ENCODE results near the gene MIA2. TPM values are rescaled to one million over a fixed set of nuclear protein-coding genes. Genes with fewer than 3 reads are reported as not detected.

MIA2 gene, protein sequence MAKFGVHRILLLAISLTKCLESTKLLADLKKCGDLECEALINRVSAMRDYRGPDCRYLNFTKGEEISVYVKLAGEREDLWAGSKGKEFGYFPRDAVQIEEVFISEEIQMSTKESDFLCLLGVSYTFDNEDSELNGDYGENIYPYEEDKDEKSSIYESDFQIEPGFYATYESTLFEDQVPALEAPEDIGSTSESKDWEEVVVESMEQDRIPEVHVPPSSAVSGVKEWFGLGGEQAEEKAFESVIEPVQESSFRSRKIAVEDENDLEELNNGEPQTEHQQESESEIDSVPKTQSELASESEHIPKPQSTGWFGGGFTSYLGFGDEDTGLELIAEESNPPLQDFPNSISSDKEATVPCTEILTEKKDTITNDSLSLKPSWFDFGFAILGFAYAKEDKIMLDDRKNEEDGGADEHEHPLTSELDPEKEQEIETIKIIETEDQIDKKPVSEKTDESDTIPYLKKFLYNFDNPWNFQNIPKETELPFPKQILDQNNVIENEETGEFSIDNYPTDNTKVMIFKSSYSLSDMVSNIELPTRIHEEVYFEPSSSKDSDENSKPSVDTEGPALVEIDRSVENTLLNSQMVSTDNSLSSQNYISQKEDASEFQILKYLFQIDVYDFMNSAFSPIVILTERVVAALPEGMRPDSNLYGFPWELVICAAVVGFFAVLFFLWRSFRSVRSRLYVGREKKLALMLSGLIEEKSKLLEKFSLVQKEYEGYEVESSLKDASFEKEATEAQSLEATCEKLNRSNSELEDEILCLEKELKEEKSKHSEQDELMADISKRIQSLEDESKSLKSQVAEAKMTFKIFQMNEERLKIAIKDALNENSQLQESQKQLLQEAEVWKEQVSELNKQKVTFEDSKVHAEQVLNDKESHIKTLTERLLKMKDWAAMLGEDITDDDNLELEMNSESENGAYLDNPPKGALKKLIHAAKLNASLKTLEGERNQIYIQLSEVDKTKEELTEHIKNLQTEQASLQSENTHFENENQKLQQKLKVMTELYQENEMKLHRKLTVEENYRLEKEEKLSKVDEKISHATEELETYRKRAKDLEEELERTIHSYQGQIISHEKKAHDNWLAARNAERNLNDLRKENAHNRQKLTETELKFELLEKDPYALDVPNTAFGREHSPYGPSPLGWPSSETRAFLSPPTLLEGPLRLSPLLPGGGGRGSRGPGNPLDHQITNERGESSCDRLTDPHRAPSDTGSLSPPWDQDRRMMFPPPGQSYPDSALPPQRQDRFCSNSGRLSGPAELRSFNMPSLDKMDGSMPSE (N-terminal part only)
- 7.7 TPM for polyA plus RNA-seq (2012; ENCODE audit: insufficient read length, low read depth)

DNA sequence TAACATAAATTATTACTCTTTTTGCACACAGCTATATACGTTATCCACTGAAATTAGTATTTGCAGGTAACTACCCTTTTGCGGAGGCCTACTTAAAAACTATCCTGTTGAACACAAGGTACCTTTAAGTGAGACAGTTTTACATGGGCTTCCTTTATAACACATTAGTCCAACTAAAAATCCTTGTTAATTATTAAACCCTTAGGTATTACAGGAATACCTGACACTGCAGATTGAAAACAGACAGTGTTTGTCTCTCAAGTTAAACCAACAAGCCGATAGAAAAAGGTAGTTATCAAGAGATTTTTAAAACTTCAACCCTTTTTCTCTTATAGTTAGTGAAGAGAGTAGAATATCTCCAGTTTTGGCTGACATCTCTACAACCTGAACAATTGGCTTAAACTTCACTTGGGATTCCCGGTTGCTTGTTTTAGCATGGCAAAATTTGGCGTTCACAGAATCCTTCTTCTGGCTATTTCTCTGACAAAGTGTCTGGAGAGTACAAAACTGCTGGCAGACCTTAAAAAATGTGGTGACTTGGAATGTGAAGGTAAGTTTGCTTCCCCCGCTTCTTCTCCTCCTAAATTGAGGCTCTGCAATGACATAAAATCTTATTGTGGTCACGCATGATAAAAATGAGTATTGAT lies at the start of gene MIA2:
Gene MIA2, plus strand, starts transcription at position 236 of the 647 bp plus-strand sequence. Its CDS starts 200 bp downstream, at position 436.
- no peak for TF ChIP-seq TAF1 (IDR thresholded peaks at IDR 0.05; ENCODE audit: borderline replicate concordance, insufficient read depth, low read length)
- TF ChIP-seq FOXP2 (optimal IDR thresholded peaks at IDR 0.05; ENCODE audit: borderline replicate concordance, extremely low read depth, extremely low read length, insufficient read depth) = no peak
- TF ChIP-seq SIN3A (IDR thresholded peaks at IDR 0.05; ENCODE audit: borderline replicate concordance, insufficient read depth, low read length) = no peak

DNA sequence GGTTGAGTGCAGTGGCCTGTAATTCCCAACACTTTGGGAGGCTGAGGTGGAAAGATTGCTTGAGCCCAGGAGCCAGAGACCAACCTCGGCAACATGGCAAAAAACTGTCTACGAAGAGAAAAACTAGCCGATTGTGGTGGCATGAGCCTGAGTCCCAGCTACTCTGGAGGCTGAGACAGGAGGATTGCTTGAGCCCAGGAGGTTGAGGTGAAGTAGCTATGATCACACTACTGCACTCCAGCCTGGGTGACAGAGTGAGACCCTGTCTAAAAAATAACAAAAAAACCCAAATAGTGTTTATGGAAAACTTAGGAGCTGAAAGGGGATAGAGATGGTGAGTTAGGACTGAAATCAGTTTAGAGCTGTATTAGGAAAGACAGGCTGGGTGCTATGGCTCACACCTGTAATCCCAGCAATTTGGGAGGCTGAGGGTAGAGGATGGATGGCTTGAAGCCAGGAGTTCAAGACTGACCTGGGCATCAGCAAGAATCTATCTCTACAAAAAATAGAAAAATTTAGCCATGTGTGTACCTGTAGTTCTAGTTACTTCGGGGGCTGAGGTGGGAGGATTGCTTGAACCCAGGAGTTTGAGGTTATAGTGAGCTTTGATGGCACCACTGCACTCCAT lies 49.0 kb upstream of the MIA2 start:
- TF ChIP-seq, protein P1, sequence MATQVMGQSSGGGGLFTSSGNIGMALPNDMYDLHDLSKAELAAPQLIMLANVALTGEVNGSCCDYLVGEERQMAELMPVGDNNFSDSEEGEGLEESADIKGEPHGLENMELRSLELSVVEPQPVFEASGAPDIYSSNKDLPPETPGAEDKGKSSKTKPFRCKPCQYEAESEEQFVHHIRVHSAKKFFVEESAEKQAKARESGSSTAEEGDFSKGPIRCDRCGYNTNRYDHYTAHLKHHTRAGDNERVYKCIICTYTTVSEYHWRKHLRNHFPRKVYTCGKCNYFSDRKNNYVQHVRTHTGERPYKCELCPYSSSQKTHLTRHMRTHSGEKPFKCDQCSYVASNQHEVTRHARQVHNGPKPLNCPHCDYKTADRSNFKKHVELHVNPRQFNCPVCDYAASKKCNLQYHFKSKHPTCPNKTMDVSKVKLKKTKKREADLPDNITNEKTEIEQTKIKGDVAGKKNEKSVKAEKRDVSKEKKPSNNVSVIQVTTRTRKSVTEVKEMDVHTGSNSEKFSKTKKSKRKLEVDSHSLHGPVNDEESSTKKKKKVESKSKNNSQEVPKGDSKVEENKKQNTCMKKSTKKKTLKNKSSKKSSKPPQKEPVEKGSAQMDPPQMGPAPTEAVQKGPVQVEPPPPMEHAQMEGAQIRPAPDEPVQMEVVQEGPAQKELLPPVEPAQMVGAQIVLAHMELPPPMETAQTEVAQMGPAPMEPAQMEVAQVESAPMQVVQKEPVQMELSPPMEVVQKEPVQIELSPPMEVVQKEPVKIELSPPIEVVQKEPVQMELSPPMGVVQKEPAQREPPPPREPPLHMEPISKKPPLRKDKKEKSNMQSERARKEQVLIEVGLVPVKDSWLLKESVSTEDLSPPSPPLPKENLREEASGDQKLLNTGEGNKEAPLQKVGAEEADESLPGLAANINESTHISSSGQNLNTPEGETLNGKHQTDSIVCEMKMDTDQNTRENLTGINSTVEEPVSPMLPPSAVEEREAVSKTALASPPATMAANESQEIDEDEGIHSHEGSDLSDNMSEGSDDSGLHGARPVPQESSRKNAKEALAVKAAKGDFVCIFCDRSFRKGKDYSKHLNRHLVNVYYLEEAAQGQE (IDR thresholded peaks at IDR 0.05; ENCODE audit: insufficient read depth in 1 of 2, low read depth in 2 of 2, low read length in 2 of 2) = no peak
- TF ChIP-seq POLR2AphosphoS5 (IDR thresholded peaks at IDR 0.05; ENCODE audit: low read depth, low read length) = no peak
- no peak for TF ChIP-seq SIN3A (IDR thresholded peaks at IDR 0.05; ENCODE audit: borderline replicate concordance, insufficient read depth, low read length)
- TF ChIP-seq FOXP2 (optimal IDR thresholded peaks at IDR 0.05; ENCODE audit: borderline replicate concordance, extremely low read depth, extremely low read length, insufficient read depth) = no peak
- TF ChIP-seq TAF1 (IDR thresholded peaks at IDR 0.05; ENCODE audit: borderline replicate concordance, insufficient read depth, low read length) = no peak

DNA sequence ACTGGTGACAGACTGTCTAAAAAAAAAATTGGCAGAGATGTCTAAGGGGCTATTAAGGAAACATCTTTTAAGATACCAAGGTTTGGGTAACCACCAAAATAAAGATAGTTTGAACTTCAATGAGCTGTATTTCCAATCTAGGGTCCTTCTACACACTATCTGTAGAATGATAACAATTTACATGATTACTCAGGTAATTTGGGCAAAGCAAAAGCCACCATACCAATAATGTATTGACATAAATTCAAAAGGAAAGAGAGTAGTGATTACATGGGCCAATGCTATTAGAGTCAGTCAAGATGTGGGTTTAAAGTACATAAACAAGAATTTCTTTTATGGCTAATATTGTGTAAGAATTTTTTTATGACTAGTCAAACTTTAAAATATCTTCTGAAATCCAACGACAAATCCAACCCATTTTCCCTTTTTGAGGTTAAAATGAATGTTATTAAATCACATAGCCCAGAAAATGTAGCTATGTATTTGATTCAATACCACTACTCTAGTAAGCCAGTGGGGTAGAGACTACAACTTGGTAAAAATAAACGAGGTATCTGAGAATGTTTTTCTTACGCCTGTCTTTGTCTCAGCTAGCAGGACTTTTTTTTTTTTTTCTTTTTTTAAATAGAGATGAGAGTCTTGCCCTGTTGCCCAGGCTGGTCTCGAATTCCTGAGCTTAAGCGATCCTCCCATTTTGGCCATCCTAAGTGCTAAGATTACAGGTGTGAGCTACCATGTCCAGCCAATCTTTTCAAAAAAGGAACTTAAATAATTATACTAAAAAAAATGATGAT lies 48.3 kb upstream of the MIA2 start:
- no peak for TF ChIP-seq TAF1 (IDR thresholded peaks at IDR 0.05; ENCODE audit: borderline replicate concordance, insufficient read depth, low read length)
- TF ChIP-seq POLR2AphosphoS5 (IDR thresholded peaks at IDR 0.05; ENCODE audit: low read depth, low read length) = peak; percentile 42; the same call in 1 of the 2 replicates

DNA sequence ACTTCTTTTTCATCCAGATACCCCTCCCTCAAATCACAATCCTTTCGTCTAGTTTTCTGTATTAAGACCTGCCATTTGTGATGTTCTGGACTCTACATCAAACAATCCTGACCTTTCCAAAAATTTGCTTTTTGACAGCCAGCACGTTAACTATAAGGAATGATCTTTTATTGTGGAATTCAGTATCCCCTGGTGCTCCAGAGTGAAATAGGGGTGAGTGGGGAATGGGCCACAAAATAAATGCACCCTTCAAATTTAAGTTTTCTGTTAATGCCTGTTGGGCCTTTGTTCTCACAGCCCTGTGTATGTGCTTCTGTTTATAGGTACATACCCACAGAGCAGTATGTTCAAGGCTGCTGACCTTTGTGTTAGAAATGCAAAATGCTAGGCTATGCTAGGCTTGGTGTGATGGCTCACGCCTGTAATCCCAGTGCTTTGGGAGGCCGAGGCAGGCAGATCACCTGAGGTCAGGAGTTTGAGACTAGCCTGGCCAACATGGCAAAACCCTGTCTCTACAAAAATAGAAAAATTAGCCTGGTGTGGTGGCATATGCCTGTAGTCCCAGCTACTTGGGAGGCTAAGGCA lies 46.7 kb upstream of the MIA2 start:
- TF ChIP-seq TAF1 (IDR thresholded peaks at IDR 0.05; ENCODE audit: borderline replicate concordance, insufficient read depth, low read length) = no peak
- no peak for TF ChIP-seq FOXP2 (optimal IDR thresholded peaks at IDR 0.05; ENCODE audit: borderline replicate concordance, extremely low read depth, extremely low read length, insufficient read depth)
- TF ChIP-seq, protein P1 (IDR thresholded peaks at IDR 0.05; ENCODE audit: insufficient read depth in 1 of 2, low read depth in 2 of 2, low read length in 2 of 2) = no peak
- TF ChIP-seq SIN3A (IDR thresholded peaks at IDR 0.05; ENCODE audit: borderline replicate concordance, insufficient read depth, low read length) = no peak
- TF ChIP-seq POLR2AphosphoS5 (IDR thresholded peaks at IDR 0.05; ENCODE audit: low read depth, low read length) = no peak

Measured in PFSK-1 (cell line).